Central memory CD4-positive, alpha-beta T cell (primary cell): ENCODE results near the gene ETS1.

Experiments
- DNase-seq: peaks from one replicate; pipeline ENCODE4 v3.0.0; 2022

The ETS1 gene

GRCh38 chr11:128499613-128500253 lies 87.6 kb downstream of the ETS1 start:
- DNase-seq, result no peak

- DNase-seq, result no peak
Observed at GRCh38 chr11:128498721-128499245, 88.6 kb downstream of the ETS1 start.

GRCh38 chr11:128497776-128498095 lies 89.6 kb downstream of the ETS1 start:
- DNase-seq, result no peak

DNA sequence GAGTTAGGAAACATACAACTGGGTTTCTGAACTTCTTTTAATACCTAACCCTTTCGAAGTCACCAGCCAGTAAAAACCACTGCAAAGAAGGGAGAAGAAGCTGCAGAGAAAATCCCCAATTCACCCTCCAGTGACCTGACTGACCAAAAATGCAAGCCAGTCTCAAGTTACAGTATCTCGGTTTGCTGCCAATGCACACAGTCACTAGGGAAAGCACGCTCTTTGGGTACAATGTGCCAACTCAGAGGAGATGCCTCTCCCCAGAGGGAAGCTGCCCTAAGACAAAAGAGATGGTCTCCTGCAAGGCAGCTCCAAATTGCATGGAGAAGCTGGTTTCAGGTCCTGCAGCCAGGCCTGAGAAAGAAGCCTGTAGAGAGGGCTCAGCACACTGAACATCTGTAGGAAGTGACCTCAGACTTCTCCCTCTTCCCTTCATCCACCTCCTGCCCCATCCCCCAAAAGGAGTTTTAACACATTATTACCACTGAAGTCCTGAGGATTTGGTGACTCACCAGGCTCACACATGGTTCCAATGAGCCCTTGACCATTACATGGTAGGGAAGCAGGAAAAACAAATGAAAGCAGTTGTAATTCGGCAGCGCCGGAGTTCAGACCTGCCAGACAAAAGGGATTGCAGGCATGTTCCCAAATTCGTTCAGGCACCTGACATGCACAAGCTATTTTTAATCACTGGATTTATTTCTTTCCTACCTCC lies 90.1 kb downstream of the ETS1 start:
- DNase-seq, result no peak

DNA sequence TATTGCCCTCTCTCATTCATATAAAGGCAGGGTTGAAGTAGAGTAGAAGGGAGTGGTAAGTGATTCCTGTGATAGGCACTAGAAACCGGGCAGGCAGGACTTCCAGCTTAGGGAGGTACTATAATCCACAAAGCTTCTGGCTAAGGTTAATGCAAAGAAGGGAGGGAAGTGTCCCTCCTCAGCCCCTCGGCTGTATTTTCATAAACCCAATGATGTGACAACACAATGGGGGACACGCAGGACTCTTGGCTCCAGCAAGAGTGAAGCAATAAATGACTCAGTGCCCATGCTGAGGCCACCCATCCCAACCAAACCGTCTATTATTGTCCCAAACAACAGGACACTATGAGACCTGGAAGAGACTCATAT lies 90.7 kb downstream of the ETS1 start:
- DNase-seq, result no peak

- DNase-seq, result no peak
Observed at GRCh38 chr11:128496249-128496648, 91.1 kb downstream of the ETS1 start.

- DNase-seq, result no peak
Observed at GRCh38 chr11:128494418-128495332, 92.7 kb downstream of the ETS1 start.

GRCh38 chr11:128493570-128493965 lies 93.8 kb downstream of the ETS1 start:
- DNase-seq, result no peak

GRCh38 chr11:128492903-128493569 lies 94.3 kb downstream of the ETS1 start:
- peak; percentile 48 for DNase-seq

- DNase-seq, result no peak
Observed at GRCh38 chr11:128492461-128492860, 94.9 kb downstream of the ETS1 start.

GRCh38 chr11:128491195-128491936 lies 96.0 kb downstream of the ETS1 start:
- no peak for DNase-seq

DNA sequence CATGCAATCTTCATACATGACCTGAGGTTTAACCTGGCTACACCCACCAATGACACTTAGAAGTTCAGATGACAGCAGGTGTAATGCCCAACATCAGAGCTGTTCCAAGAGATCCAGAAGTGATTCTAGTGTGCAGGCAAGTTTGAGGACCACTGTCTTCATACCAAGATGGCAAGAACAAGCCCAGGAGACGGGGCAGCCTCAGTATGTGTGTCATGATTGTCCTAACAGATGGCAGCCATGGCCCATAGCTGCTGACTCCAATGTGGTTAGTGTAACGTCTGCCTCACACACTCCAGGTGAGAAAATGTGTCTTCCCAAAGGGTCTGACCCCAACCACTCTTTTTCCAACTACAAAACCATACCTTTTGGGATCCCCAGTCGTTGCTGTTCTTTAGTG lies 97.3 kb downstream of the ETS1 start:
- no peak for DNase-seq

DNA sequence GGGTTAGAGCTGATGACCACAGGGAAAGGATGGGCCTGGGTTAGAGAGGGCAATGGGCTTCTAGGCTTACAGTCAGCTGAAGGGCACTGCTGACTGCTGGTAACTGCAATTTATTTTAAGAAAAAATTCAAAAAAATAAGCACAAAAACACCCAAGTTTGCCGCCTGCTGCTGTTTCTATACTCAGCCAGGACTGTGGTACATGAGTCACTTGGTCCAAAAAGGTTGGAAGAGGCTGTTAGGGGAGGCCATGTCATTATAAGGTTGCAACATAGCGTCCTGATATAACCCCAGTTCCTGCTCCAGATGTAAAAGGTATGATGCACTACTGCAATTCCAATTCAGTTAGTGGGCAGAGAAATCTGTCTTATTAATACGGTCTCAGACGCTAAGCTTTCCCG lies 98.9 kb downstream of the ETS1 start:
- DNase-seq, result no peak

GRCh38 chr11:128487978-128488377 lies 99.4 kb downstream of the ETS1 start:
- DNase-seq, result no peak

DNA sequence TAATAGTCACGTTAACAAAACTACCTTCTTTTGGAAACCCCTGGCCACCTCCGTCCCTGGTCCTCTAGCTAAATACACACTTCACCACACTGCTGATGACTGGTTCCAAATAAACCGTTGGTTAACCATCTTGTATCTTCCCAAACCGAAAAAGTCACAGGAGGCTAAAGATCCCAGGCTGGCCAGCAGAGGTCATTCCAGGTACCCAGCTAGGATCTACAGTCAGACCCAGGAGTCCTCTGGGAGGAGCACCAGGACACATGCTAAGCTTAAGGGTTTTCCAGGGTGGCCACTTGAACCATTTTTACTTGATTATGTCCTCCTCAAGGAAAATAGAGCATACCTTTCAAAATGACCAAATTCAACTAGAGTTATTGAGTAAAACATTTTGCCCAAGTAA lies 103.2 kb downstream of the ETS1 start:
- DNase-seq, result no peak

DNA sequence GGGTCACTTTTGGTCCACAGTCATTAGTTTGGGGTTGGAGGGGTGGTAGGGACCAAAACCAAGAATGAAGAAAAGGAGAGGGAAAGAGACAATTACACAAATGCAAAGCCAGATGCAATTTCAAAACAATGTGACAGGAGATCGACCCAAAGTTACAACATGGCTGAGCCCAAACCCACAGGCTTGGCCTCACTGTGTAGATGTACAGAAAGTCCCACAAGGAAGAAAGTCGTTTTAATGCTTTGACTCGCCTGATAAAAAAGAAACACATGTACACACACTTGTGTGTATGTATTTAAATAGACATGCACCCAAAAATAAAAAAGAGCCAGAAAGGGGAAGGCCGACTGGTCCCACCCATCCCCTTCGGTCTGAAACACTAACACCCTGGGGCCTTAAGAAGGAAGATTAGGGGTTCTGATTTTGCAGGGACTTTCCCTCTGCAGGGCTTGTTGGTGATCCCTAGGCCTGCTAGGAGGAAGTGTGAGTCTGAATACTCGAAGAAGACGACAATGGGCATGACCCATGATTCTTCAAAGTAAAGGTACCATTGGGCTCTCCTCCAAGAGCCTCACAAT lies 104.1 kb downstream of the ETS1 start:
- peak; percentile 51 for DNase-seq

- peak; percentile 71 for DNase-seq
Observed at GRCh38 chr11:128482512-128483191, 104.7 kb downstream of the ETS1 start.

DNA sequence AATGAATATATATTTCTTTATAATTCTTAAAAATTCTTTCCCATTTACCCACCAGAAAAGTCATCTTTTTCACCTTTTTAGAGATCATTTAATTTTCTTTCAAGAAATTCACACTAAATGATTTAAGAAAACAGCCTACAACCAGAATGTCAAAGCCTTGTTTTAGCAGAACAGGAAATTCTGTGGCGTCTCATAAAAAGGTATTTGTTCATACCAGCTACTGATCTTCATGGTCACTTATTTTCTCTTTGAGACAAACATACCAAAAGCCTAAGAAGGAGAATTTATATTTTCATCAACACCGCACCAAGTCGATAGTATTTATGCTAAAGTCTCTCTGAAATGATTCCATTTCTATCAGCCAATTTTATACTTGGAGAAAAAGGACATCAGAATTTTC lies 105.3 kb downstream of the ETS1 start:
- no peak for DNase-seq

DNA sequence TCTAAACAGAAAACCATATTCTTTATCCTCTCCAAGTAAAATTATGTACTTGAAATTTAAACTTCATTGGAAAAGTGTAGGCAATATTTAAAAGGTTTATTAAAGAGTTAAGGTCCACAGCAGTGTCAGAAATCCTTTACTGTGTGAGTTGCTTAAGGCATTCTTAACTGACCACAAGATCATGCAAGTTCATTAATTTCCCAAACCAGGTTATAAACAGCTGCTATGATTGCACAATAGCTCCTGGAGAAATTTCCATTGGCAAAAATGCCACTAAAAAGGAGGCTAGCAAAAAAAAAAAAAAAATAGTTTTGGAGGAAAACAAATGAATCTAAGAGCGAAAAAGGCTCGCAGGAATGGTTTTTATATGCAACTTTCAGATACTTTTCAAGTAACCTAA lies 106.2 kb downstream of the ETS1 start:
- no peak for DNase-seq

GRCh38 chr11:128480665-128481064 lies 106.7 kb downstream of the ETS1 start:
- no peak for DNase-seq

DNA sequence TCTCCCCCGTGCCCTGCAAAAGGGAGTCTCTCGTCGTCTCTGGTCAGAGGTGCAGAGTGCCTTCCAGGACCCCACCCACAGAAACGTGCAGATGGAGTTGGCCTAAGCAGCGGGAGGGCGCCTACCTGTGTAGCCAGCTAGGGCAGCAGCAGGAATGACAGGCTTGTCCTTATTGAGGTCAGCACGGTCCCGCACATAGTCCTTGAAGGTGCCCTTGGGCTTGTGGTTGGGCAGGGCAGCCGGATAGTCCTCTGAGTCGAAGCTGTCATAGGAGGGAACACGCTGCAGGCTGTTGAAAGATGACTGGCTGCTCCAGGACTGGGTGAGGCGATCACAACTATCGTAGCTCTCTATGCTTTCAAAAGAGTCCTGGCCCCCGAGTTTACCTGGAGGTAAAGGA lies 107.3 kb downstream of the ETS1 start:
- DNase-seq, result no peak
